Stomach (tissue), 9 donors: ENCODE measurements around the gene LRCH1. TPM values are rescaled to one million over a fixed set of nuclear protein-coding genes. Genes with fewer than 3 reads are reported as not detected.
A peak's percentile ranks its signal among the peaks of the same experiment; 100 is the strongest.

Source experiments
- DNase-seq, 2 donors: peaks; one replicate each; pipeline versions ENCODE4 v3.0.0 to v3.0.0-alpha.2; 2013 to 2019
- H3K27ac ChIP-seq, 5 donors: fragments of 200-600 bp in 4 of 5; sonication (generic) in 4 of 5; one replicate each; pipeline ENCODE4 v1.5.1; 2013 to 2019; ENCODE audit warnings: mild to moderate bottlenecking in 1 of 5, moderate library complexity in 1 of 5
- H3K27me3 ChIP-seq, 3 donors: fragments of 200-600 bp; sonication (generic); one replicate each; pipeline ENCODE4 v1.5.1; 2017 to 2019; ENCODE audit warnings: mixed run types in 1 of 3
- H3K36me3 ChIP-seq, 4 donors: fragments of 200-600 bp; sonication (generic); 1 replicate in 3 of 4; 2 replicates in 1 of 4; pipeline ENCODE4 v1.5.1; 2016 to 2019
- H3K4me1 ChIP-seq, 4 donors: fragments of 200-600 bp; sonication (generic); one replicate each; pipeline ENCODE4 v1.5.1; 2016 to 2019
- H3K4me3 ChIP-seq, 4 donors: fragments of 200-600 bp; sonication (generic) in 3 of 4; one replicate each; pipeline ENCODE4 v1.5.1; 2016 to 2019; ENCODE audit warnings: mild to moderate bottlenecking in 1 of 4
- H3K9me3 ChIP-seq, 4 donors: fragments of 200-600 bp; sonication (generic); one replicate each; pipeline ENCODE4 v1.5.1; 2016 to 2019
- CTCF ChIP-seq, 7 experiments: fragments of 450-650 bp in 4 of 7; fragments of 200-600 bp in 3 of 7; sonication (generic) in 3 of 7; IDR thresholded peaks; one replicate each; pipeline ENCODE4 v1.5.1; 2016 to 2019; ENCODE audit warnings: antibody characterized with exemption in 7 of 7, control low read depth in 2 of 7, mild to moderate bottlenecking in 1 of 7
- EP300 ChIP-seq: sonication (generic); formaldehyde crosslinking; IDR thresholded peaks from one replicate; pipeline ENCODE4 v1.6.1; 2017; ENCODE audit warnings: antibody characterized with exemption
- POLR2A ChIP-seq, 4 donors: fragments of 450-650 bp; IDR thresholded peaks; one replicate each; pipeline ENCODE4 v1.6.1; 2016; ENCODE audit warnings: antibody characterized with exemption in 4 of 4, control low read depth in 2 of 4, mild to moderate bottlenecking in 1 of 4, moderate library complexity in 1 of 4
- POLR2AphosphoS5 ChIP-seq, 3 donors: sonication (generic); formaldehyde crosslinking; IDR thresholded peaks; one replicate each; pipeline ENCODE4 v1.6.1; 2016; ENCODE audit warnings: antibody characterized with exemption in 3 of 3
- WGBS, 5 donors: extraction: QIAGEN DNeasy Blood & Tissue Kit in 3 of 5; methylation state at CpG; one replicate each; pipeline versions ENCODE4 v1.1.5 to v1.1.7; 2013 to 2018; 5-methylcytosine and 5-hydroxymethylcytosine counted together
- intact Hi-C: fragments of 100-400 bp; cut with DNase I; formaldehyde crosslinking; loops from one replicate; pipeline ENCODE4 v1.15.1; 2023; ENCODE audit warnings: low total_unique reads
- polyA plus RNA-seq, 3 donors: library from polyadenylated mRNA; stranded (reverse); fragments of 200-250 nt; gene quantifications; one replicate each; pipeline ENCODE4 v1.2.3, GENCODE V29; 2013
- total RNA-seq, 5 donors: library from RNA; depleted of rRNA; stranded (reverse); fragments of >200 nt; gene quantifications; one replicate each; pipeline versions ENCODE4 v1.1.0 to v1.2.3, GENCODE V29; 2014 to 2016
- donor health status: healthy with polysubstance abuse.
- donor health status: Bipolar disorder and iron deficiency.
- donor health status: healthy.

LRCH1 gene
- total and polyA plus RNA-seq, 8 donors: 5.4 to 70.6 (median 19.4) TPM

- no peaks in the 10 kb centered on the region for H3K36me3 ChIP-seq
- TF ChIP-seq CTCF (IDR thresholded peaks at IDR 0.05): no peak
- TF ChIP-seq POLR2A (IDR thresholded peaks at IDR 0.05): no peak
- TF ChIP-seq POLR2AphosphoS5 (IDR thresholded peaks at IDR 0.05): no peak
- no peak for TF ChIP-seq EP300
- no peaks in the 10 kb centered on the region for H3K27me3 ChIP-seq
- intact Hi-C loops: no loop called here
- no peak overlapping the region for H3K27ac ChIP-seq
- WGBS, 5 donors: 72 to 88% (median 79%) methylated on average over 3 of the region's 3 CpGs
- no peak for DNase-seq
- H3K9me3 ChIP-seq: no peaks in the 10 kb centered on the region
- peaks cover 32 to 79% (median 58%) of the 10 kb centered on the region in 4 donors for H3K4me1 ChIP-seq
- H3K4me3 ChIP-seq: no peak overlapping the region
These were observed 59.3 kb downstream of the LRCH1 start for GRCh38 chr13:46612267-46612666.

- Histone ChIP-seq H3K36me3 (no peaks in the 10 kb centered on the region), H3K27me3 (no peaks in the 10 kb centered on the region), H3K9me3 (no peaks in the 10 kb centered on the region), H3K4me3 (no peak overlapping the region), H3K27ac (no peak overlapping the region), H3K4me1 (peaks cover 29 to 79% (median 53%) of the 10 kb centered on the region in 4 donors)
- WGBS, 5 donors: 75 to 87% (median 77%) methylated on average over 8 of the region's 8 CpGs
- TF ChIP-seq POLR2A (IDR thresholded peaks at IDR 0.05) (no peak), POLR2AphosphoS5 (IDR thresholded peaks at IDR 0.05) (no peak), CTCF (IDR thresholded peaks at IDR 0.05) (no peak), EP300 (no peak)
- intact Hi-C loops: no loop called here
- DNase-seq: no peak
These were observed 60.6 kb downstream of the LRCH1 start for GRCh38 chr13:46613409-46614049.

GRCh38 chr13:46614582-46614981, 61.6 kb downstream of the LRCH1 start:
- peak in 1 of 3 donors; percentile 42 for TF ChIP-seq POLR2AphosphoS5 (IDR thresholded peaks at IDR 0.05)
- no peak for TF ChIP-seq CTCF (IDR thresholded peaks at IDR 0.05)
- no peaks in the 10 kb centered on the region for H3K36me3 ChIP-seq
- DNase-seq: no peak
- H3K9me3 ChIP-seq: no peaks in the 10 kb centered on the region
- 58 to 65% (median 64%) methylated on average over 7 of the region's 7 CpGs for WGBS, 5 donors
- H3K27me3 ChIP-seq: no peaks in the 10 kb centered on the region
- intact Hi-C loops: no loop called here
- peaks cover 29 to 79% (median 54%) of the 10 kb centered on the region in 4 donors for H3K4me1 ChIP-seq
- H3K27ac ChIP-seq: peak overlapping the region in 4 of 5 donors; percentile 79 to 86 (median 84)
- H3K4me3 ChIP-seq: no peak overlapping the region

GRCh38 chr13:46615888-46616531, 63.0 kb downstream of the LRCH1 start:
- Histone ChIP-seq H3K27ac (peak overlapping the region; percentile 79 to 86 (median 84)), H3K36me3 (no peaks in the 10 kb centered on the region), H3K4me3 (peak overlapping the region; percentile 18 to 24 (median 20)), H3K9me3 (no peaks in the 10 kb centered on the region), H3K4me1 (peaks cover 42 to 88% (median 65%) of the 10 kb centered on the region in 4 donors), H3K27me3 (no peaks in the 10 kb centered on the region)
- intact Hi-C loops: no loop called here
- 12 to 33% (median 15%) methylated on average over 8 of the region's 8 CpGs for WGBS, 5 donors
- TF ChIP-seq CTCF (IDR thresholded peaks at IDR 0.05) (no peak), POLR2A (IDR thresholded peaks at IDR 0.05) (no peak), EP300 (no peak), POLR2AphosphoS5 (IDR thresholded peaks at IDR 0.05) (no peak)
- DNase-seq: peak in 1 of 2 donors; percentile 78
